Thoracic aorta (tissue), 2 donors: ENCODE data around the gene TRIP13. TPM values are rescaled to one million over a fixed set of nuclear protein-coding genes. Genes with fewer than 3 reads are reported as not detected.

Source experiments
- ATAC-seq: fragments of 150-250 bp; one replicate; pipeline ENCODE4 v1.8.0; 2017; ENCODE audit warnings: low read depth; ENCODE audit not compliant: insufficient number of reproducible peaks, low FRiP score
- DNase-seq: peaks from one replicate; pipeline ENCODE4 v3.0.0-alpha.2; 2020; ENCODE audit warnings: low spot score
- H3K27ac ChIP-seq, 2 donors: fragments of 200-600 bp; sonication (generic); 1 replicate in 1 of 2; 2 replicates in 1 of 2; pipeline ENCODE4 v1.5.1; 2016; ENCODE audit warnings: mild to moderate bottlenecking in 2 of 2, moderate library complexity in 2 of 2
- H3K27me3 ChIP-seq: fragments of 200-600 bp; sonication (generic); replicated peaks from 2 replicates; pipeline ENCODE4 v1.6.0; 2016; ENCODE audit warnings: mild to moderate bottlenecking; ENCODE audit not compliant: insufficient read depth
- H3K36me3 ChIP-seq: fragments of 200-600 bp; sonication (generic); one replicate; pipeline ENCODE4 v1.5.1; 2016
- H3K4me1 ChIP-seq, 2 donors: fragments of 200-600 bp; sonication (generic); 1 replicate in 1 of 2; 2 replicates in 1 of 2; pipeline versions ENCODE4 v1.5.1 to v1.6.0; 2016; ENCODE audit warnings: low read depth in 2 of 2, mild to moderate bottlenecking in 1 of 2; ENCODE audit not compliant: control insufficient read depth in 1 of 2
- H3K4me3 ChIP-seq: fragments of 200-600 bp; sonication (generic); 2 replicates; pipeline ENCODE4 v1.5.1; 2016; ENCODE audit warnings: mild to moderate bottlenecking
- H3K9me3 ChIP-seq: fragments of 200-600 bp; sonication (generic); 2 replicates; pipeline ENCODE4 v1.5.1; 2016
- CTCF ChIP-seq: fragments of 200-600 bp; sonication (generic); IDR thresholded peaks from one replicate; pipeline ENCODE4 v1.5.1; 2019; ENCODE audit warnings: antibody characterized with exemption
- total RNA-seq, 2 donors: library from RNA; depleted of rRNA; stranded (reverse); fragments of >200 nt; gene quantifications; one replicate each; pipeline versions ENCODE4 v1.1.0 to v1.2.3, GENCODE V29; 2016

Gene TRIP13
- total RNA-seq, 2 donors from 2014 or later: 1.6 TPM; not detected in 1

- H3K27ac ChIP-seq: no peak overlapping the region
- H3K4me3 ChIP-seq: no peak overlapping the region
These were observed 71.2 kb downstream of the TRIP13 start for GRCh38 chr5:963673-964531.

GRCh38 chr5:964821-965220 lies 72.1 kb downstream of the TRIP13 start:
- ATAC-seq: no peak
- Histone ChIP-seq H3K4me3 (no peak overlapping the region), H3K27me3 (no peaks in the 10 kb centered on the region), H3K4me1 (no peaks in the 10 kb centered on the region), H3K36me3 (no peaks in the 10 kb centered on the region), H3K9me3 (no peaks in the 10 kb centered on the region), H3K27ac (no peak overlapping the region)
- DNase-seq: no peak
- no peak for TF ChIP-seq CTCF

More at GRCh38 chr5:963673-964531, 71.2 kb downstream of the TRIP13 start:
- DNase-seq (no peak), ATAC-seq (no peak)
- TF ChIP-seq CTCF: no peak
- H3K27me3 ChIP-seq: no peaks in the 10 kb centered on the region
- no peaks in the 10 kb centered on the region for H3K9me3 ChIP-seq
- no peaks in the 10 kb centered on the region for H3K36me3 ChIP-seq
- no peaks in the 10 kb centered on the region for H3K4me1 ChIP-seq

DNA sequence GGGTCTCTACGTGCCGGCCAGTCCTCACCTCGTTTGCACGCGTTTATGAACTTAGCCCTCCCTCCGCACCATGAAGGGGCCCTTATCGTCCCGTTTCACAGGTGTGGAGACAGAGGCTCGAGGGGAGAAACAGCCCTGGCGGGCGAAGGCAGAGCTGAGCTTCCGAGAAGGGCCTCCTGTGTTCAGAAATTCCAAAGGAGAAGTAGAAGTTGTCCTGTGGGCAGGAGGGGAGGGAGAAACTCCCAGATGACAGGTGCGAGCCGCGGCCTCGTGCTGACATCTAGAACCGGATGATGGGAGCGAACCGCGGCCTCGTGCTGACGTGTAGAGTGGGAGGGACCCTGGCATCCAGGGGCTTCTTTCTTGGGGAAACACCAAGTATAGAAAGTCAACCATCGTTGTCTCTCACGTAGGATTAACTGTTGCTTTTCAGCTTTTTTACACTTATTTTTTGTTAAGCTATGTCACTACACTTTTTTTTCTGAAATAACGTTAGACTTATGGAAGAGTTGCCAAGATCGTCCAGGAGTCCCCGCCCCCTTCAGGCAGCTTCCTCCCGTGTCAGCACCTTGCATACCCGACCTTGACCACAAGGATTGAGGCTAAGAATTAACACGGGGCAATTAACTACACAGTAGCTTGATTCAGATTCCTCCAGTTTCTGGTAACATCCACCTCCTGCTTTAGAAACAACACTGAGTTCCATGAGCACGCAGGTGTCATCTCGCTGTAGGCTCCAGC lies 73.1 kb downstream of the TRIP13 start:
- no peak for DNase-seq
- H3K4me1 ChIP-seq: no peaks in the 10 kb centered on the region
- no peaks in the 10 kb centered on the region for H3K36me3 ChIP-seq
- H3K27ac ChIP-seq: no peak overlapping the region
- no peaks in the 10 kb centered on the region for H3K9me3 ChIP-seq
- no peak for TF ChIP-seq CTCF
- no peak for ATAC-seq
- no peaks in the 10 kb centered on the region for H3K27me3 ChIP-seq
- H3K4me3 ChIP-seq: no peak overlapping the region

- no peak for DNase-seq
- ATAC-seq: no peak
- no peak overlapping the region for H3K27ac ChIP-seq
- no peak overlapping the region for H3K4me3 ChIP-seq
- no peak for TF ChIP-seq CTCF
- H3K4me1 ChIP-seq: no peaks in the 10 kb centered on the region
- H3K9me3 ChIP-seq: no peaks in the 10 kb centered on the region
- no peaks in the 10 kb centered on the region for H3K27me3 ChIP-seq
- H3K36me3 ChIP-seq: no peaks in the 10 kb centered on the region
These were observed 73.6 kb downstream of the TRIP13 start for GRCh38 chr5:966345-966710.

- ATAC-seq (no peak), DNase-seq (no peak)
- Histone ChIP-seq H3K36me3 (no peaks in the 10 kb centered on the region), H3K27ac (no peak overlapping the region), H3K27me3 (no peaks in the 10 kb centered on the region), H3K9me3 (no peaks in the 10 kb centered on the region), H3K4me1 (no peaks in the 10 kb centered on the region), H3K4me3 (no peak overlapping the region)
- no peak for TF ChIP-seq CTCF
These were observed 74.3 kb downstream of the TRIP13 start for GRCh38 chr5:966941-967340.
